CD14-positive monocyte (primary cell): ENCODE results near the gene RMRP. TPM values are rescaled to one million over a fixed set of nuclear protein-coding genes. Genes with fewer than 3 reads are reported as not detected.
"Not testable (repeated sequence)": the region's sequence is repeated elsewhere in the genome, so short reads cannot be mapped to it uniquely, and the experiment has no call there.

Experiments
- DNase-seq, 3 donors: peaks; one replicate each; pipeline ENCODE4 v3.0.0-alpha.2; 2011 to 2022
- H2AFZ ChIP-seq: 2 replicates; pipeline ENCODE4 v1.6.0; 2012; ENCODE audit warnings: mild to moderate bottlenecking, low read depth, low read length, inconsistent platforms; ENCODE audit not compliant: insufficient read depth, poor library complexity, severe bottlenecking
- H3K27ac ChIP-seq, 2 donors: 1 replicate in 1 of 2; 2 replicates in 1 of 2; pipeline ENCODE4 v1.5.1; 2012 to 2013; ENCODE audit warnings: low read length in 2 of 2, control low read depth in 1 of 2, inconsistent platforms in 1 of 2, low read depth in 1 of 2, mild to moderate bottlenecking in 1 of 2
- H3K27me3 ChIP-seq, 2 donors: one replicate each; pipeline versions ENCODE4 v1.6.0 to v1.6.1; 2011 to 2013; ENCODE audit warnings: low read length in 2 of 2; ENCODE audit not compliant: control insufficient read depth in 2 of 2, insufficient read depth in 2 of 2
- H3K36me3 ChIP-seq, 2 donors: replicated peaks in 1 of 2; 1 replicate in 1 of 2; 2 replicates in 1 of 2; pipeline versions ENCODE4 v1.5.1 to v1.6.1; 2012 to 2013; ENCODE audit warnings: low read length in 2 of 2, control low read depth in 1 of 2, inconsistent platforms in 1 of 2, mild to moderate bottlenecking in 1 of 2; ENCODE audit not compliant: insufficient read depth in 2 of 2, control insufficient read depth in 1 of 2
- H3K4me1 ChIP-seq, 2 donors: 1 replicate in 1 of 2; 2 replicates in 1 of 2; pipeline versions ENCODE4 v1.5.1 to v1.6.1; 2012 to 2013; ENCODE audit warnings: low read length in 2 of 2, control low read depth in 1 of 2, inconsistent platforms in 1 of 2, mild to moderate bottlenecking in 1 of 2, moderate library complexity in 1 of 2; ENCODE audit not compliant: insufficient read depth in 2 of 2, control insufficient read depth in 1 of 2
- H3K4me2 ChIP-seq: replicated peaks from 2 replicates; pipeline ENCODE3; 2012; ENCODE audit warnings: low read length, moderate library complexity, mild to moderate bottlenecking; ENCODE audit not compliant: poor library complexity, severe bottlenecking; ENCODE audit errors: extremely low read depth
- H3K4me3 ChIP-seq, 3 experiments: fragments of 200-600 bp in 1 of 3; sonication (generic) in 1 of 3; replicated peaks in 1 of 3; 1 replicate in 2 of 3; 2 replicates in 1 of 3; pipeline ENCODE4 v1.5.1; 2011 to 2013; ENCODE audit warnings: low read length in 3 of 3, mild to moderate bottlenecking in 3 of 3, control low read depth in 2 of 3, low read depth in 2 of 3, inconsistent platforms in 1 of 3, moderate library complexity in 1 of 3
- H3K79me2 ChIP-seq: 2 replicates; pipeline ENCODE4 v1.6.0; 2012; ENCODE audit warnings: mild to moderate bottlenecking, control low read depth, inconsistent platforms, low read length, moderate library complexity; ENCODE audit not compliant: insufficient read depth
- H3K9ac ChIP-seq: 2 replicates; pipeline ENCODE4 v1.6.0; 2017; ENCODE audit warnings: low read length, mild to moderate bottlenecking; ENCODE audit not compliant: insufficient read depth, poor library complexity, severe bottlenecking
- H3K9me3 ChIP-seq, 2 donors: replicated peaks in 1 of 2; 1 replicate in 1 of 2; 2 replicates in 1 of 2; pipeline versions ENCODE4 v1.5.1 to v1.6.1; 2012 to 2013; ENCODE audit warnings: low read length in 2 of 2, control low read depth in 1 of 2; ENCODE audit not compliant: control insufficient read depth in 1 of 2, insufficient read depth in 1 of 2
- H4K20me1 ChIP-seq: 2 replicates; pipeline ENCODE4 v1.6.0; 2012; ENCODE audit warnings: mild to moderate bottlenecking, low read length, control low read depth, moderate library complexity; ENCODE audit not compliant: insufficient read depth
- H3K27ac Mint-ChIP-seq, 7 donors: one replicate each; pipeline ENCODE4 v1.8.0; 2020; ENCODE audit warnings: mild to moderate bottlenecking in 7 of 7, mixed read lengths in 7 of 7, moderate library complexity in 6 of 7, inconsistent platforms in 2 of 7
- H3K27me3 Mint-ChIP-seq, 3 donors: one replicate each; pipeline ENCODE4 v1.8.0; 2021 to 2022; ENCODE audit warnings: low read depth in 3 of 3, mild to moderate bottlenecking in 3 of 3, mixed read lengths in 3 of 3, moderate library complexity in 3 of 3, inconsistent platforms in 1 of 3
- H3K36me3 Mint-ChIP-seq, 2 donors: one replicate each; pipeline ENCODE4 v1.8.0; 2020; ENCODE audit warnings: mixed read lengths in 2 of 2, inconsistent platforms in 1 of 2, mild to moderate bottlenecking in 1 of 2
- H3K4me1 Mint-ChIP-seq: one replicate; pipeline ENCODE4 v1.8.0; 2020; ENCODE audit warnings: mild to moderate bottlenecking, mixed read lengths
- H3K4me3 Mint-ChIP-seq, 2 donors: one replicate each; pipeline ENCODE4 v1.8.0; 2020; ENCODE audit warnings: mild to moderate bottlenecking in 2 of 2, mixed read lengths in 2 of 2, moderate library complexity in 1 of 2
- H3K9me3 Mint-ChIP-seq, 7 donors: one replicate each; pipeline ENCODE4 v1.8.0; 2020 to 2022; ENCODE audit warnings: mixed read lengths in 7 of 7, mild to moderate bottlenecking in 6 of 7, moderate library complexity in 6 of 7, inconsistent platforms in 2 of 7
- WGBS: methylation state at CpG from one replicate; pipeline ENCODE4 v1.1.5; 2013; ENCODE audit warnings: missing lambda C conversion rate; ENCODE audit not compliant: insufficient coverage; 5-methylcytosine and 5-hydroxymethylcytosine counted together
- intact Hi-C, 2 donors: fragments of 100-400 bp; cut with micrococcal nuclease; formaldehyde crosslinking; loops; one replicate each; pipeline versions ENCODE4 v1.15.0 to v1.15.1; 2023
- polyA plus RNA-seq, 3 donors: library from polyadenylated mRNA; depleted of rRNA in 1 of 3; unstranded in 2 of 3; stranded (reverse) in 1 of 3; fragments of 300-500 nt in 2 of 3; fragments of >200 nt in 1 of 3; fragmentation: Illumina TruSeq in 2 of 3; gene quantifications; 1 replicate in 2 of 3; 2 replicates in 1 of 3; pipeline ENCODE4 v1.2.3, GENCODE V29; 2012 to 2021
- TF ChIP-seq, protein P1 (sequence below): fragments of 200-600 bp; IDR thresholded peaks from one replicate; pipeline ENCODE4 v1.8.0; 2022; ENCODE audit warnings: antibody characterized with exemption, mild to moderate bottlenecking

RMRP gene
- polyA plus RNA-seq, 3 donors, result 13.3 TPM; not detected in 2

DNA sequence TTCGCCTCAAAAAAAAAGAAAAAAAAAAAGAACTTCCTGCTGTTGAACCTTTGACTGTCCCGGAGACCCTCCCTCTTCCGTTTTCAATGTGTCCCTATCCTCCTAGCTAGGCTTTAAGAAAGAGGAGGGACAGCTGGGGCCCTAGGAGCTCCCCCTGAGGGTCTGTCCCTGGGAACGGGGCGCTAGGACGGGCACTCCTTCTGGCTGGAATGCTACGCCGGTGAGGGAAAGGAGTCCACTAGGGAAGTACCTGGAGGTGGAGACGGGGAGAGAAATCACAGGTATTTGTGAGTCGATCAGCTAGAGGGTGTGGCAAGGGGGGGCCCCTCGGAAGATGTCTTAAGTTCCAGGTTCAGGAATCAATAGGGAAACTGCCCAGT lies 11.7 kb downstream of the RMRP start:
- H3K4me1 ChIP-seq, result peaks cover 63 to 84% of the 10 kb centered on the region in 2 donors
- H3K36me3 Mint-ChIP-seq, result peaks cover 3% of the 10 kb centered on the region in 2 donors
- peak overlapping the region; percentile 80 for H3K9ac ChIP-seq
- H3K9me3 ChIP-seq, result no peaks in the 10 kb centered on the region
- H3K27ac Mint-ChIP-seq, result peak overlapping the region; percentile 94 to 99 (median 98)
- intact Hi-C loops, result loop anchor here (1.0 to 10.0 kb wide), 4 partner anchors 11 to 166 kb away; partner anchors contain the start of gene SPAG8 (in 1 of the 2)
- peaks cover 0 to 2% (median 0%) of the 10 kb centered on the region in 7 donors for H3K9me3 Mint-ChIP-seq
- TF ChIP-seq, protein P1, sequence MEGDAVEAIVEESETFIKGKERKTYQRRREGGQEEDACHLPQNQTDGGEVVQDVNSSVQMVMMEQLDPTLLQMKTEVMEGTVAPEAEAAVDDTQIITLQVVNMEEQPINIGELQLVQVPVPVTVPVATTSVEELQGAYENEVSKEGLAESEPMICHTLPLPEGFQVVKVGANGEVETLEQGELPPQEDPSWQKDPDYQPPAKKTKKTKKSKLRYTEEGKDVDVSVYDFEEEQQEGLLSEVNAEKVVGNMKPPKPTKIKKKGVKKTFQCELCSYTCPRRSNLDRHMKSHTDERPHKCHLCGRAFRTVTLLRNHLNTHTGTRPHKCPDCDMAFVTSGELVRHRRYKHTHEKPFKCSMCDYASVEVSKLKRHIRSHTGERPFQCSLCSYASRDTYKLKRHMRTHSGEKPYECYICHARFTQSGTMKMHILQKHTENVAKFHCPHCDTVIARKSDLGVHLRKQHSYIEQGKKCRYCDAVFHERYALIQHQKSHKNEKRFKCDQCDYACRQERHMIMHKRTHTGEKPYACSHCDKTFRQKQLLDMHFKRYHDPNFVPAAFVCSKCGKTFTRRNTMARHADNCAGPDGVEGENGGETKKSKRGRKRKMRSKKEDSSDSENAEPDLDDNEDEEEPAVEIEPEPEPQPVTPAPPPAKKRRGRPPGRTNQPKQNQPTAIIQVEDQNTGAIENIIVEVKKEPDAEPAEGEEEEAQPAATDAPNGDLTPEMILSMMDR, result no peak
- H3K4me2 ChIP-seq, result peak overlapping the region; percentile 94
- peak overlapping the region; percentile 89 to 94 for H3K27ac ChIP-seq
- peak in 2 of 3 donors; percentile 31 to 43 for DNase-seq
- H3K27me3 Mint-ChIP-seq, result peaks cover 0 to 8% (median 0%) of the 10 kb centered on the region in 3 donors
- 0% methylated on average over 8 of the region's 11 CpGs for WGBS
- H4K20me1 ChIP-seq, result no peaks in the 10 kb centered on the region
- no peaks in the 10 kb centered on the region for H3K27me3 ChIP-seq
- H2AFZ ChIP-seq, result peak overlapping the region; percentile 78
- peaks cover 14% of the 10 kb centered on the region for H3K79me2 ChIP-seq
- peak overlapping the region; percentile 65 to 81 (median 71) for H3K4me3 ChIP-seq
- no peaks in the 10 kb centered on the region for H3K36me3 ChIP-seq
- peak overlapping the region; percentile 92 to 99 for H3K4me3 Mint-ChIP-seq
- peaks cover 77% of the 10 kb centered on the region for H3K4me1 Mint-ChIP-seq

DNA sequence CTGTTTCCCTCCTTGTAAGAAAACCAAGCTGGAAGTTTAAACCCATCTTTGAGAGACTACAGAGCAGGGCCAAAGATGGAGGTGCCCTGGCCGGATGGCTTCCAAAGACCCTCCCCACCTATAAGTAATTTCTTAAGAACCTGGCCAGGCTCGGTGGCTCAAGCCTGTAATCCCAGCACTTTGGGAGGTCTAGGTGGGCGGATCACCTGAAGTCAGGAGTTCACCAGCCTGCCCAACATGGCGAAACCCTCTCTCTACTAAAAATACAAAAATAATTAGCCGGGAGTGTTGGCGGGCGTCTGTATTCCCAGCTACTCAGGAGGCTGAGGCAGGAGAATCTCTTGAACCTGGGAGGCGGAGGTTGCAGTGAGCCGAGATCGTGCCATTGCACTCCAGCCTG lies 12.1 kb downstream of the RMRP start:
- H3K9me3 ChIP-seq, H4K20me1 ChIP-seq, H3K27me3 ChIP-seq, H3K27me3 Mint-ChIP-seq, DNase-seq, H3K36me3 Mint-ChIP-seq, H3K36me3 ChIP-seq, H3K9me3 Mint-ChIP-seq: not testable (repeated sequence)
- H3K4me1 ChIP-seq, result peaks cover 67 to 88% of the 10 kb centered on the region in 2 donors
- peak overlapping the region; percentile 80 for H3K9ac ChIP-seq
- 43% methylated on average over 7 of the region's 10 CpGs for WGBS
- H3K4me3 ChIP-seq, result peak overlapping the region; percentile 65 to 81 (median 71)
- peak overlapping the region; percentile 94 for H3K4me2 ChIP-seq
- Mint-ChIP-seq H3K4me3 (peak overlapping the region; percentile 92 to 99), H3K27ac (peak overlapping the region; percentile 94 to 99 (median 98)), H3K4me1 (peaks cover 81% of the 10 kb centered on the region)
- peak overlapping the region; percentile 89 to 94 for H3K27ac ChIP-seq
- H2AFZ ChIP-seq, result peak overlapping the region; percentile 78
- peaks cover 14% of the 10 kb centered on the region for H3K79me2 ChIP-seq
- intact Hi-C loops, result loop anchor here (1.0 to 10.0 kb wide), 4 partner anchors 12 to 167 kb away; partner anchors contain the start of gene SPAG8 (in 1 of the 2)
